EL (cell line): ENCODE results near the gene BHLHE23.

Experiments
- DNase-seq: peaks from one replicate; pipeline ENCODE4 v3.0.0-alpha.2; 2016

BHLHE23 gene

GRCh38 chr20:62958388-62959100, 48.2 kb downstream of the BHLHE23 start:
- DNase-seq: no peak

- DNase-seq: no peak
These were observed 49.3 kb downstream of the BHLHE23 start for GRCh38 chr20:62957136-62958117.

GRCh38 chr20:62956387-62957135, 50.2 kb downstream of the BHLHE23 start:
- no peak for DNase-seq
